ENCODE data around the gene EPHA7.

The EPHA7 gene

DNA sequence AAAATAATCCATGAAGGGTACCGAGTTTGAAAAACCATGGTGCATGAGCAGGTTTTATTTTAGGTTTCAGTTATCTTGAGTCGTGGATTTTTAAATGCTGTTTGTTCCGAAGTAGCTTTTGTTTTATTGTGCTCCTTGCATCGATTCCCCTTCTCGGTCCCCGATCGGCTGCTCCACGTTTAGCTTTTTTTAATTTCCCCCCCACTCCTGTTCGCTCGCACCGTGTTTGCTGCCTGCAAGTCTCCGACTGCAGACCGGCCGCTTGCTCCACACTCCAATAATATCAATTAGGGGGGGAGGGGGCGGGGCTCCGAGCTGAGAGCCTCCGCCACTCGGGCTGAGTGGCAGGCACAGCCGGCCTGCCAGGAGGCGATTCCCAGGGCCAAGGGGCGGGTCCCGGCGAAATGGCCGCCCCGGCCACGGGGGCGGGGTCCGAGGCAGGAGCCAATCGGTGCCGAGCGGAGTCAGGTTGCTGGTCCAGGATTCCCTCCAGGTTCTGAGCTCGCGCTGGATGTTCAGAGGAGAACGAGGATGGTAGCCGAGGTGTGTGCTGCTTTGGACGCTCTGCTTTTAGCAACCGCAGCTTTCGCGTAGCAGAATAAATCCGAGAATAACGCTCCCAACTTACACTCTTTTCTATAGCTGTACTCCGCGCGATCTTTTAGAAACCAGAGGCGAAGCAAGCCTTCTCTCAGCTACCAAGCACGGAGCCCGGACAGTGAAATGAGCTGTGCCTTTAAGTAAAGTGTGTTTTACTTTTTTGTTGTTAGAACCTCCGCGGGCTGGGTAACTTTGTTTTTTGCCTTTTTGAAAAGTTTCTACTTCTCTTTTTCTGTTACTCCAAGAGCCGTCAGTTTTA, at the start of gene EPHA7:
EPHA7 (minus strand) TSS at position 256 of the 859 bp plus-strand sequence; CDS start at position 38, 218 bp downstream.
- DNase-seq: peak; percentile 68

DNA sequence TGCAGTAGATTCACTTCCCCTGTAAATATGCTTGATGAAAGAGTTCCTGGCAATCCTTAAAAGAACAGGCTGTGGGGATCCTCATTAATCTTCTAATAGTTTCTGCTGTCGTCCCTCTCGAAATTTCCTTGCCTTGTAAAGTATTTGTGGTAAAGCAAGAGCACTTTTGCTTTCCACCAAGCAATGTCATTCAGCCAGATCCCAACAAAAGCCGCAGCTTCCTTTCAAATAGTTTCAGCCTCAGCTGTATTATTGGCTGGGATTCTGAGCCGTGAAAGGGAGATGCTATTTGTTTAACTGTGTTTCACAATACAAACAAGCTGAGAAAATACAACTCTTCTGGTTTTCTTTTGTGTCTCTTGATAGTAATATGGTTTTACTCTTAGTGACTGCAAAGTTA, 48.9 kb upstream of the EPHA7 start:
- no peak for DNase-seq

- DNase-seq: no peak
Measured at GRCh38 chr6:93454533-93454932, 35.2 kb upstream of the EPHA7 start.

GRCh38 chr6:93453956-93454355, 34.6 kb upstream of the EPHA7 start:
- no peak for DNase-seq

- DNase-seq: no peak
Measured at GRCh38 chr6:93447874-93448273, 28.5 kb upstream of the EPHA7 start.

DNA sequence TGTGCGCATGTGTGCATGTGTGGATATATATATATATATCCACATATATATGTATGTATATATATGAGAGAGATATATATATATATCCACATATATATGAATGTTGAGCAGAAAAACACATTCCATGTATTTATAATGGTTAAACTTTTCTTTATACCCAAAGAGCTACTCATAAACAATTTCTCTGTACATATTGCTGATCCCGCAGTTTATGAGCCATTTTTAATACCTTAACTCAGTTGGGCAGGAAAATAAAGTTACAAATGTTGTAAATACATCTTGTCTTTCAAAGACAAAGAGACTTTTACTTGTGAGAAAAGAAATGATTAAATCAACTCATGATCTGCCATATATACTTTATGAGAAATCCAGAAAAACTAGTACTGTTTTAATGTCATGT, 18.1 kb upstream of the EPHA7 start:
- DNase-seq: no peak

DNA sequence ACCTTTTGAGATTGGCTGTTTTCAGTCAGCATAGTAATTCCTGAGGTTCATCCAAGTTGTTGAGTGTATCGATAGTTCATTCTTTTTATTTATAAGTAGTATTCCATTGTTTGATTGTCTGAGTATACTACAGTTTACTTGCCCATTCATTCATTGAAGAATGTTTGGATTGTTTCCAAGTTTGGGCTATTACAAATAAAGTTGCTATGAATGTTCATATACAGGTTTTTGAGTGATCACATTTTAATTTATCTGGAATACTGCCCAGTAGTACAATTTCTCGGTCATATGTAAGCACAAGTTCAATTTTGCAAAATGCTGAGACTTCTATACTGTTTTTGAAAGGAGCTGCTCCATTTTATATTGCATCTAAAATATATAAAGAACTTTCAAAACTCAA, 14.2 kb upstream of the EPHA7 start:
- DNase-seq: no peak

GRCh38 chr6:93424303-93425064, 5.1 kb upstream of the EPHA7 start:
- DNase-seq: no peak

DNA sequence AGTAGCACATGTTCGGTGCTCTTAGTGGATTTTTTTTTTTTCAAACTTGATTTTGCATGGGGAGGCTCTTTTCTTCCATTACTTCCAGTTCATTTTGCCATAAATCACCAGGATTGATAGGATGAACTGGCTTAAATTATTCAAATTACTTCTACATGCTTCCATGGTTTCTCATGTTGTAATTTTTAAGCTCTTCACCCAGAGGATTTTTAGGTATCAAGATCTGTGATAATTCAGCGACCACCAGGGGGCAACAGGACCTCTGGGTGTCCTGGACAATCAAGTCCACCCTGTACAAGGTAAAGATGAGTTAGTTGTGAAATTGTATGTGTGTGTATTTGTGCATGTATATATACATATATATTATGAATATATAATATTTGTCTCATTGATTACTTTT, 4.2 kb upstream of the EPHA7 start:
- DNase-seq: no peak

GRCh38 chr6:93420163-93420795, 920 bp upstream of the EPHA7 start:
- DNase-seq: no peak

DNA sequence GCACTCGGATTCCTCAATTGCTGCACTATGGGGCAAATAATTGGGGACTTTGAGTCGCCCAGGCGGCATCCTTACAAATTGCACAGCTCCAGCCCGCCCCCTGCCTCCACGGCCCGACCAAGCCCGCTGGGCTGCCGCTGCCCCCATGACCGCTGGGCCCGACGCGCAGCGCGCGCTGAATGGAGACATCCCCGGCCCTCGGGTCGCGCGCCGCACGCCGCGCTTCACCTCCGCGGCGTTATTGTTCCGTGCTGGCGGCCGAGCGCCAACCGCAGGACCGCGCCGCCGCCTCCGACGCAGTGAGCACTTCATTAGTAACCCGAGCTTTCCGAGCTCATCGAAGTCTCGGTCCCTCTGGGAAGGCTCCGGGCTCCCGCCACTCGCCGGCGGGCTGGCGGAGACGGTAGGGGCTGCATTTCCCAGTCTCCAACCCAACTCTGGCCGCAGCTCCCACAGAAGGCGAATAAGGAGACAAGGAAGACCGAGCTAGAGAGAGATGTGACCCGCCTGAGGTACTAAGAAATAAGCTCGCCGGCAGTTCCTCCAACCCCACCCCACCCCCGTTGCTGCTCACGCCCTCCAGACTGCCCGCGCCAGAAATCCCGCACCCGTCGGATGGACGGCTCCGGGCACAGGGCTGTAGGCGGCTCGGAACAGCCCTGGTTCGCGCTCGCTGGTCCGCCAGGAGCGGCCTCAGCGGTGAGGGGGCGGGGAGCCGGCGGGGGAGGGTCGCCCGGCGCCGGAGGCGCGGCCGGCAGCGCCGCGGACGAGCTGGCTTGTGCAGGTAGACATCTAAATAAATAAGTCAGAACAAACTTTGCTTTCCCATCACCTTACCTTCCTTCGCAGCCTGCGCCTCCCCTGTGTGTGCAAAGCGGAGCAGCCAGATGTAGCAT, 703 bp downstream of the EPHA7 start:
- peak; percentile 25 for DNase-seq

GRCh38 chr6:93418033-93418407, 1.3 kb downstream of the EPHA7 start:
- DNase-seq: no peak

DNA sequence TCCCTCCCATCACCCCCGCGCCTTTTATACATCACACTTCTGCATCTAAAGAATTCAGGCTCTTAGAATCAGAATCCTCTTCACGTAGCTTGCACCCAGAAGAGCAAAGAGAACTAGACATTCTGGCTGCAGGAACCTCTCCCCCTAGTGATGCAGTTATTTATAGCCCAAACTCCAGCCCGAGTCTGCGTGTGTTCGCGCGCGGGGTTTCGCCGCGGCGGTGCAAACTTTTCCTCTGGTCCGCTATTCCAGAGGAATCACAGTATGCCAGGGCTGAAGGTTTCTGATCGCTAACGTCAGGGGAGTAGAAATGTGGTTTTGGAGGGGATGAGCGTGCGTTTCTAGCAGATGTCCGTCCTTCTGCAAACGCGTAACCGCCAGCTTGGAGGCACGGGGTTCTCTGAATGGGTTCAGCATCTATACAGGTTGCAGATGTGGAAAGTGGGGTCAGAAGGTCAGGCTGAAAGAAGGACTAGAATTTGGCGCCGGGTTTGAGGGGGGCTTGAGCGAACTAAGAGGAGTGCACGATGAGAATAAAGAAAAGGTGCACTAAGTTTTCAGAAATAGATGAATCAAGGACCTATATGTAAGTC, 1.8 kb downstream of the EPHA7 start:
- DNase-seq: no peak

DNA sequence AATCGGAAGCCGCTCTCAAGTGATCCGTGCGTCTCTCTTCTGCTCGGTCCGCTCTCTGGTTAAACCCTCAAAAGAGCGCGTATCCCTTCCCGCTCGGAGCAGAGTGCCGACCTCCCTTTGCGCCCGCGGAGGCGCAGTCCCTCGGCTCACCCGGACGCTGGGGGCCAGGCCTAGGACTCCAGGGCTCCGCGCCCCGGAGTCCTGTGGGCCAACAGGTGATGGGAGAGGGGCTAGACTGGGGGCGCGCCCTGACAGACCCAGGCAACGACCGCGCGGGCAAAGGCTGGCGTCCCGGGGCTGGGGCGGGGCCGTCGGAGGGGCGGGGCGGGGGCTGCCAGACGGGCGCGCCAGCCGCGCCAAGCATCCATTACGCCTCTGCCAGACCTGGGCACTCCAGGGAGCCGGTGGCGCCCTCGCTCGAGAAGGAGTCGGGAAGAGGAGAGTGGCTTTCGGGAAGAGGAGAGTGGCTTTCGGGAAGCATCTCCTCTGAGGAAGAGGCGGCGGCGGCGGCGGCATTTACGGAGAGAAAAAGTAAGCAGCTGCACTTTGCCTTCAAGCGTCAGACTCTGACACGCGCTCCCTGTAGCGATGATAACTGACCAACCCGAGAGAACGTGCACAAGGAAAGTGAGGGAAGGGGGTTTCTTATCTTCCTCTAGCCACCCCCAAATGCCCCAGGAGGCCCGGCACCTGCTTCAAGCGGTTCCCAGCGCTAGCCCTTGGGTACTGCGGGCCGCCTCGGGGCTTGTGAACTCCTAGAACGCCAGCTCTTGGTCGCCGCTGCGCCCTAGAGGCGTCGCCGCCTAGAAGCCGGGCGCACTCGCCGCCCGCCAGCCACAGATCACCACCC, 2.6 kb downstream of the EPHA7 start:
- peak; percentile 59 for DNase-seq

DNA sequence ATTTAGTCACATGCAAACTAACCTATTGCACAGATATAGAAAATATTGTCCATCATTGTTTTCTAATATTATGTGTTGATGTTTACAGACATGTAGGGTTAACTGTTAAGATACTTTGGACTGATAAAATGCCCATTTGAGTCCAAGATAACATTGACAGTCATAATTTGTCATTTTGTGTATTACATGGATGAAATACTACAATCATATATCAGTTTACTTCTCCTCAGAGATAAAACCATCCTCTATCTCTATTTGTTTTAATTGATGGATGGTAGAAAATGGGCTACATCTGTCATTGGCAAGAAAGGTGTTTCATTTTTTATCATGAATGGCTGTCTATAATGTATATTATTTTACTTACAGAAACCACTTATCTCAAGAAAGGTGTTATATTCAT, 6.2 kb downstream of the EPHA7 start:
- no peak for DNase-seq

DNA sequence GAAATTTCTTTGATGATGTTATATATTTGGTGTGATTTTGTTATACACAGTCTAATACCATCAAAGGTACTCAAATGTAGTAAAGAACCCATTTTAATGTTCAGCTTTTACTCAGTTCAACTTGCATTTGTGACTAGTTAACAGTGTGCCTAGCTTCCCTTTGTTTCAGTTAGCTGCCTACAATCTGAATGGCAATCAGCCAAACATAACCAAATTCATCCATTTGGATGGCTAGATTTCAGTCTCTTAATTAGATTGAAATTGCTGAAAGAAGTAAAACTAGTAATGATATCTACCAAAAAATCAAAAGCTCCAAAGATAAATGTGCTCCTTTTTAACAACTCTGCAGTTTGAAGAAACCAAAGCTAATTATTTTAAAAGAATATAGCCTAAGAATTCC, 6.9 kb downstream of the EPHA7 start:
- DNase-seq: no peak

DNA sequence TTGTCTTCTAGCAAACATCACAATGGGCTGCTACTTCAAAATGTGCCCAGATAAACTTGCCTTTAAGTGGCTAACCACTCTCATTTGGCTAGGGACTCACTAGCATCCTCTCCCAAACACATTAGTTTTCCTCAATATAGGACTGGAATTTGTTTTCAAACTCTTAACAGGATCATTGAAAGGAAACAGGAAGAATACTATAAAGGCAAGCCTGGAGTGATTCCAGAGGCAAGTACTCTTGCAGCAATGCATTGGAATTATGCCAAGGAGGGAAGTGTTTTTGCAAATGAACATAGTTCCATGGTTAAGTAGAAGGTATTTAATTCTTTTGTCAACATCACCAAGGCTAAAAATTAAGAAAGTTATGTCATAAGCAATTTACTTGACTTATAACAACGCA, 12.2 kb downstream of the EPHA7 start:
- peak; percentile 62 for DNase-seq

- no peak for DNase-seq
Measured at GRCh38 chr6:93403390-93403789, 16.0 kb downstream of the EPHA7 start.

DNA sequence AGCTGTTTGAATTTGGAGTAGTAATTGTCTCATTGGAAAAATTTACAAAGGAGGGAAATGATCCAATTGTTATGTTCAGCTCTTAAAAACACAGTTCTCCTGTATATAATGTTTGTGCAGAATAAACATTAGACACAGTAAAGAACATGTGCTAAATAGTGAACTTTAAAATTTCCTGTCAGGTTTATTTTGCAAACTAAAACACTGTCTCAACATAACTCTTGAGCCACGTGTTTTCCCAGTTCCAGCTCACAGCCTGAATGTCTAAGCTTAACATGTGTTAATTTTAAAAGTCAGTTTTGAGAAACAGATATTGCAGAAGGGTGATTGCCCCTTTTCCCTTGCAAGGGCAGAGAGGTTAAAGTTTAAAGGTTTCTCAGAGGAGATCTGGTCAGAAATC, 20.6 kb downstream of the EPHA7 start:
- DNase-seq: no peak

GRCh38 chr6:93394471-93394870, 24.9 kb downstream of the EPHA7 start:
- no peak for DNase-seq

DNA sequence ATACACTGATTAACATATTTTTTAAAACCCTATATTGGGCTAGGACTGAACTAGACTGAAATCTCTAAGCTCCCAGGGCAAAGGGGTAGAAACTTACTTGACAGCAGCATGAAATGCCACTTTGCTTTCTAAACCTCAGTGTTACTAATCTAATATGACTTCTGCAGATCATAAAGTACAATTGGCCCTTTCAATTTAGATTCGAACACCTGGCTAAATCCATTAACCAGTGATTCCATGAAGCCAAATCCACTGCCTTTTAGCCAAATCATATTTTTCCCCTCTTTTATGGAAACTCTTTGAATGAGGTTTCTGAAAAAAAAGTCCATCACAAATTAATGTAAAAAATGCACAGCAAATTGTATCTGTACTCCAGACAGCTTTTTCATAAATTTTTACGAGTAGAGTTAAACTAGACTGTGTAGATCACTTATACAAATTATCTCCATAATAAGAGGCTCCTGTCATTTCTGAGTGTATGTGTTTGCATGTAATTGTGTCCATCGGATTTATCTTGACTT, 25.7 kb downstream of the EPHA7 start:
- DNase-seq: no peak
